H9 (cell line): ENCODE measurements around the gene FUT8. TPM values are rescaled to one million over a fixed set of nuclear protein-coding genes. Genes with fewer than 3 reads are reported as not detected.

Source experiments
- DNase-seq: peaks from one replicate; pipeline ENCODE4 v3.0.0-alpha.2; 2017
- H2AFZ ChIP-seq: one replicate; pipeline ENCODE4 v1.6.1; 2013; ENCODE audit warnings: mild to moderate bottlenecking, low read length, control low read depth, moderate library complexity
- H2AK5ac ChIP-seq: 2 replicates; pipeline ENCODE4 v1.6.1; 2013; ENCODE audit warnings: low read length, control low read depth, mixed read lengths; ENCODE audit not compliant: insufficient read length
- H2BK120ac ChIP-seq: one replicate; pipeline ENCODE4 v1.6.1; 2013; ENCODE audit warnings: low read depth, mild to moderate bottlenecking, low read length, control low read depth, inconsistent platforms; ENCODE audit not compliant: poor library complexity, severe bottlenecking
- H2BK12ac ChIP-seq: 2 replicates; pipeline ENCODE4 v1.6.1; 2013; ENCODE audit warnings: low read length, control low read depth, mixed read lengths, low read depth; ENCODE audit not compliant: insufficient read length
- H2BK15ac ChIP-seq: 2 replicates; pipeline ENCODE4 v1.6.1; 2013; ENCODE audit warnings: low read depth, low read length, control low read depth
- H2BK20ac ChIP-seq: one replicate; pipeline ENCODE4 v1.6.1; 2013; ENCODE audit warnings: low read depth, mild to moderate bottlenecking, low read length, control low read depth, inconsistent platforms; ENCODE audit not compliant: poor library complexity, severe bottlenecking
- H2BK5ac ChIP-seq: 2 replicates; pipeline ENCODE4 v1.6.1; 2013; ENCODE audit warnings: low read length, control low read depth, mixed read lengths; ENCODE audit not compliant: insufficient read length
- H3K14ac ChIP-seq: 2 replicates; pipeline ENCODE4 v1.6.1; 2013; ENCODE audit warnings: low read length, control low read depth; ENCODE audit not compliant: insufficient read depth
- H3K18ac ChIP-seq: 2 replicates; pipeline ENCODE4 v1.6.1; 2013; ENCODE audit warnings: low read depth, mild to moderate bottlenecking, mixed read lengths, low read length, control low read depth; ENCODE audit not compliant: insufficient read length
- H3K23ac ChIP-seq: 2 replicates; pipeline ENCODE4 v1.6.1; 2013; ENCODE audit warnings: low read length, control low read depth, mixed read lengths, low read depth; ENCODE audit not compliant: insufficient read length
- H3K23me2 ChIP-seq: 2 replicates; pipeline ENCODE4 v1.6.1; 2013; ENCODE audit warnings: low read depth, mild to moderate bottlenecking, mixed read lengths, low read length, control low read depth; ENCODE audit not compliant: insufficient read length, poor library complexity, severe bottlenecking
- H3K27ac ChIP-seq: 2 replicates; pipeline ENCODE4 v1.5.1; 2013; ENCODE audit warnings: low read length, control low read depth, mixed read lengths, low read depth; ENCODE audit not compliant: insufficient read length
- H3K27me3 ChIP-seq: 2 replicates; pipeline ENCODE4 v1.6.1; 2013; ENCODE audit warnings: low read length, control low read depth, inconsistent platforms; ENCODE audit not compliant: insufficient read depth
- H3K4ac ChIP-seq: 2 replicates; pipeline ENCODE4 v1.6.1; 2013; ENCODE audit warnings: low read depth, mild to moderate bottlenecking, control low read depth, inconsistent platforms, low read length, moderate library complexity
- H3K4me1 ChIP-seq: 2 replicates; pipeline ENCODE4 v1.6.1; 2013; ENCODE audit warnings: low read length, control low read depth, inconsistent platforms; ENCODE audit not compliant: insufficient read depth
- H3K4me2 ChIP-seq: 2 replicates; pipeline ENCODE4 v1.6.1; 2013; ENCODE audit warnings: low read length, control low read depth, mixed read lengths; ENCODE audit not compliant: insufficient read length, insufficient read depth
- H3K56ac ChIP-seq: 2 replicates; pipeline ENCODE4 v1.6.1; 2013; ENCODE audit warnings: low read depth, mild to moderate bottlenecking, mixed read lengths, low read length, control low read depth; ENCODE audit not compliant: insufficient read length
- H3K79me1 ChIP-seq: 2 replicates; pipeline ENCODE4 v1.6.1; 2013; ENCODE audit warnings: low read depth, mild to moderate bottlenecking, moderate library complexity, low read length, control low read depth, inconsistent platforms; ENCODE audit not compliant: insufficient read depth, poor library complexity, severe bottlenecking
- H3K79me2 ChIP-seq: 2 replicates; pipeline ENCODE4 v1.6.1; 2013; ENCODE audit warnings: low read length, control low read depth, inconsistent platforms; ENCODE audit not compliant: insufficient read depth
- H3K9ac ChIP-seq: 2 replicates; pipeline ENCODE4 v1.6.1; 2013; ENCODE audit warnings: low read length, control low read depth, mixed read lengths; ENCODE audit not compliant: insufficient read length; ENCODE audit errors: extremely low read depth
- H3K9me3 ChIP-seq: one replicate; pipeline ENCODE4 v1.6.1; 2013; ENCODE audit warnings: low read depth, low read length, inconsistent platforms; ENCODE audit not compliant: control insufficient read depth
- H3T11ph ChIP-seq: one replicate; pipeline ENCODE4 v1.6.1; 2013; ENCODE audit warnings: mild to moderate bottlenecking, low read length, control low read depth, inconsistent platforms
- H4K20me1 ChIP-seq: one replicate; pipeline ENCODE4 v1.6.1; 2013; ENCODE audit not compliant: control insufficient read depth, insufficient read length, insufficient read depth
- H4K5ac ChIP-seq: 2 replicates; pipeline ENCODE4 v1.6.1; 2013; ENCODE audit warnings: low read depth, mild to moderate bottlenecking, mixed read lengths, low read length, control low read depth; ENCODE audit not compliant: insufficient read length
- H4K8ac ChIP-seq: replicated peaks from 2 replicates; pipeline ENCODE4 v1.6.1; 2013; ENCODE audit warnings: low read length, control low read depth, mixed read lengths, low read depth; ENCODE audit not compliant: insufficient read length
- H4K91ac ChIP-seq: 2 replicates; pipeline ENCODE4 v1.6.1; 2013; ENCODE audit warnings: low read depth, mild to moderate bottlenecking, moderate library complexity, mixed read lengths, low read length, control low read depth; ENCODE audit not compliant: insufficient read length
- H3K27ac Mint-ChIP-seq, 3 experiments: 2 replicates in 2 of 3; 3 replicates in 1 of 3; pipeline ENCODE4 v1.8.0; 2020 to 2021; ENCODE audit warnings: mixed read lengths in 3 of 3, mild to moderate bottlenecking in 1 of 3, moderate library complexity in 1 of 3
- H3K27me3 Mint-ChIP-seq: 2 replicates; pipeline ENCODE4 v1.8.0; 2021; ENCODE audit warnings: low read depth, mild to moderate bottlenecking, moderate library complexity, mixed read lengths
- H3K36me3 Mint-ChIP-seq, 3 experiments: 2 replicates in 2 of 3; 3 replicates in 1 of 3; pipeline ENCODE4 v1.8.0; 2020 to 2021; ENCODE audit warnings: low read depth in 3 of 3, mixed read lengths in 3 of 3; ENCODE audit not compliant: insufficient read depth in 1 of 3
- H3K4me1 Mint-ChIP-seq, 2 experiments: 2 replicates each; pipeline ENCODE4 v1.8.0; 2020; ENCODE audit warnings: mixed read lengths in 2 of 2
- H3K4me3 Mint-ChIP-seq, 2 experiments: 2 replicates in 1 of 2; 3 replicates in 1 of 2; pipeline ENCODE4 v1.8.0; 2020 to 2021; ENCODE audit warnings: mild to moderate bottlenecking in 2 of 2, mixed read lengths in 2 of 2, moderate library complexity in 1 of 2
- H3K9me3 Mint-ChIP-seq, 2 experiments: 2 replicates in 1 of 2; 3 replicates in 1 of 2; pipeline ENCODE4 v1.8.0; 2020; ENCODE audit warnings: mild to moderate bottlenecking in 2 of 2, mixed read lengths in 2 of 2, moderate library complexity in 1 of 2
- WGBS: extraction: QIAGEN DNeasy Blood & Tissue Kit; methylation state at CpG from one replicate; pipeline ENCODE4 v1.1.7; 2013; ENCODE audit warnings: missing lambda C conversion rate, low lambda C conversion rate, mixed read lengths; ENCODE audit not compliant: insufficient read length; ENCODE audit errors: extremely low coverage; 5-methylcytosine and 5-hydroxymethylcytosine counted together
- total RNA-seq: library from RNA; stranded (reverse); gene quantifications from 2 replicates; pipeline ENCODE4 v1.2.1, GENCODE V29; 2021
- TF ChIP-seq, protein P1 (sequence below): fragments of 200-600 bp; sonication (generic); conservative IDR thresholded peaks from 3 replicates; pipeline ENCODE4 v1.8.0; 2021; ENCODE audit warnings: antibody characterized with exemption, mild to moderate bottlenecking

Gene FUT8
- total RNA-seq, 1 experiment from 2014 or later = 44.3 TPM

DNA sequence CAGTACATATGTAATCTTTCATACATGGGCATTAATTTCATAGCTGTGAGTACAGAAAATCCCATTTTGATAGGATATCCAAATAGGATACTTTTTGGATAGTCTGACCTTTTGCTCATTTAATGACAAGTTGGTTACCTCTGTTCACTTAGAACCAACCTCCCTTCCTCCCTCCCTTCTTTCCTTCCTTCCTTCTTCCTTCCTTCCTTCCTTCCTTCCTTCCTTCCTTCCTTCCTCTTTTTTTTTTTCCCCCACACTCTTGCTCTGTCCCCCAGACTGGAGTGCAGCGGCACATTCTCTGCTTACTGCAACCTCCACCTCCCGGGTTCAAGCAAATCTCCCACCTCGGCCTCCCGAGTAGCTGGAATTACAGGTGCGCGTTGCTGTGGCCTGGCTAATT is 162.9 kb downstream of the FUT8 start:
- no CpG with 5 or more reads among the region's 6 CpGs for WGBS
- Mint-ChIP-seq H3K4me1 (peaks cover 14 to 16% of the 10 kb centered on the region in 2 experiments), H3K9me3 (no peaks in the 10 kb centered on the region), H3K4me3 (no peak overlapping the region), H3K27ac (no peak overlapping the region), H3K27me3 (no peaks in the 10 kb centered on the region; the same call in 1 of the 2 replicates), H3K36me3 (no peaks in the 10 kb centered on the region)
- DNase-seq = no peak
- no peak overlapping the region for H3K4ac ChIP-seq
- H3K4me2 ChIP-seq = no peak overlapping the region
- H2BK5ac ChIP-seq = no peak overlapping the region
- H3K27me3 ChIP-seq = no peaks in the 10 kb centered on the region
- no peak overlapping the region for H4K8ac ChIP-seq
- TF ChIP-seq, protein P1, sequence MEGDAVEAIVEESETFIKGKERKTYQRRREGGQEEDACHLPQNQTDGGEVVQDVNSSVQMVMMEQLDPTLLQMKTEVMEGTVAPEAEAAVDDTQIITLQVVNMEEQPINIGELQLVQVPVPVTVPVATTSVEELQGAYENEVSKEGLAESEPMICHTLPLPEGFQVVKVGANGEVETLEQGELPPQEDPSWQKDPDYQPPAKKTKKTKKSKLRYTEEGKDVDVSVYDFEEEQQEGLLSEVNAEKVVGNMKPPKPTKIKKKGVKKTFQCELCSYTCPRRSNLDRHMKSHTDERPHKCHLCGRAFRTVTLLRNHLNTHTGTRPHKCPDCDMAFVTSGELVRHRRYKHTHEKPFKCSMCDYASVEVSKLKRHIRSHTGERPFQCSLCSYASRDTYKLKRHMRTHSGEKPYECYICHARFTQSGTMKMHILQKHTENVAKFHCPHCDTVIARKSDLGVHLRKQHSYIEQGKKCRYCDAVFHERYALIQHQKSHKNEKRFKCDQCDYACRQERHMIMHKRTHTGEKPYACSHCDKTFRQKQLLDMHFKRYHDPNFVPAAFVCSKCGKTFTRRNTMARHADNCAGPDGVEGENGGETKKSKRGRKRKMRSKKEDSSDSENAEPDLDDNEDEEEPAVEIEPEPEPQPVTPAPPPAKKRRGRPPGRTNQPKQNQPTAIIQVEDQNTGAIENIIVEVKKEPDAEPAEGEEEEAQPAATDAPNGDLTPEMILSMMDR = no peak
- no peaks in the 10 kb centered on the region for H3K9me3 ChIP-seq
- H2BK120ac ChIP-seq = no peak overlapping the region
- no peak overlapping the region for H3T11ph ChIP-seq
- no peak overlapping the region for H3K14ac ChIP-seq
- H2AK5ac ChIP-seq = no peak overlapping the region
- H3K79me2 ChIP-seq = no peaks in the 10 kb centered on the region; the same call in 1 of the 2 replicates
- H2AFZ ChIP-seq = no peak overlapping the region
- no peaks in the 10 kb centered on the region for H3K4me1 ChIP-seq
- no peaks in the 10 kb centered on the region for H4K20me1 ChIP-seq
- H4K5ac ChIP-seq = no peak overlapping the region
- H2BK12ac ChIP-seq = no peak overlapping the region
- H3K27ac ChIP-seq = no peak overlapping the region
- H3K23ac ChIP-seq = no peak overlapping the region
- H3K18ac ChIP-seq = no peak overlapping the region
- no peaks in the 10 kb centered on the region for H3K23me2 ChIP-seq
- H3K56ac ChIP-seq = no peak overlapping the region
- no peak overlapping the region for H2BK20ac ChIP-seq
- H3K9ac ChIP-seq = no peak overlapping the region
- H2BK15ac ChIP-seq = no peak overlapping the region
- H3K79me1 ChIP-seq = no peaks in the 10 kb centered on the region
- H4K91ac ChIP-seq = no peak overlapping the region
